Globus pallidus (tissue), 1 donor: ENCODE measurements around the gene ARMH3.

Experiments
- DNase-seq: peaks from one replicate; pipeline ENCODE4 v3.0.0-alpha.2; 2015; ENCODE audit warnings: low spot score

The ARMH3 gene

GRCh38 chr10:102055647-102056419 lies at the start of gene ARMH3:
Gene ARMH3 (minus strand): TSS chr10:102056173. CDS start chr10:102040114, 16,059 bp downstream.
- peak; percentile 98 for DNase-seq

- no peak for DNase-seq
These were observed 46.4 kb upstream of the ARMH3 start for GRCh38 chr10:102102421-102102820.

GRCh38 chr10:102101152-102101551 lies 45.2 kb upstream of the ARMH3 start:
- DNase-seq, result no peak

GRCh38 chr10:102096449-102096848 lies 40.5 kb upstream of the ARMH3 start:
- no peak for DNase-seq

GRCh38 chr10:102090772-102091171 lies 34.8 kb upstream of the ARMH3 start:
- DNase-seq, result no peak

- DNase-seq, result no peak
These were observed 30.2 kb upstream of the ARMH3 start for GRCh38 chr10:102086196-102086595.

GRCh38 chr10:102085336-102085735 lies 29.4 kb upstream of the ARMH3 start:
- DNase-seq, result no peak

GRCh38 chr10:102083541-102083940 lies 27.6 kb upstream of the ARMH3 start:
- DNase-seq, result no peak

GRCh38 chr10:102072673-102073527 lies 16.9 kb upstream of the ARMH3 start:
- DNase-seq, result peak; percentile 78

GRCh38 chr10:102069071-102069470 lies 13.1 kb upstream of the ARMH3 start:
- DNase-seq, result no peak

- no peak for DNase-seq
These were observed 12.2 kb upstream of the ARMH3 start for GRCh38 chr10:102068216-102068615.

- DNase-seq, result no peak
These were observed 11.3 kb upstream of the ARMH3 start for GRCh38 chr10:102067091-102067916.

- DNase-seq, result no peak
These were observed 10.6 kb upstream of the ARMH3 start for GRCh38 chr10:102066399-102067088.

- DNase-seq, result peak; percentile 19
These were observed 9.8 kb upstream of the ARMH3 start for GRCh38 chr10:102065561-102066398.

GRCh38 chr10:102064868-102065560 lies 9.0 kb upstream of the ARMH3 start, which contains the start of gene HPS6:
Gene HPS6 (plus strand): TSS chr10:102065349. CDS start chr10:102065475, 126 bp downstream.
- DNase-seq, result peak; percentile 80

- no peak for DNase-seq
These were observed 8.5 kb upstream of the ARMH3 start for GRCh38 chr10:102064503-102064867.

GRCh38 chr10:102059987-102060386 lies 4.0 kb upstream of the ARMH3 start:
- DNase-seq, result no peak

GRCh38 chr10:102054881-102055646 lies 909 bp downstream of the ARMH3 start:
- peak; percentile 37 for DNase-seq

- DNase-seq, result no peak
These were observed 9.9 kb downstream of the ARMH3 start for GRCh38 chr10:102046095-102046494.
